H1 (cell line): Measurements from ENCODE around the gene DCTN3. TPM values are rescaled to one million over a fixed set of nuclear protein-coding genes. Genes with fewer than 3 reads are reported as not detected.

Experiments
- CTCF ChIA-PET: fragments of 300-600 bp; sonication (Branson Sonifier 250); formaldehyde crosslinking; loops from one replicate; lab custom pipeline; 2021; ENCODE audit not compliant: partially characterized antibody; lab: Charles Lee
- POLR2A ChIA-PET: fragments of 300-600 bp; sonication (Branson Sonifier 250); formaldehyde crosslinking; loops from one replicate; lab custom pipeline; 2021; ENCODE audit warnings: inconsistent platforms; ENCODE audit not compliant: partially characterized antibody; lab: Charles Lee
- DNase-seq, 2 experiments: peaks; one replicate each; pipeline versions ENCODE4 v3.0.0 to v3.0.0-alpha.2; 2010 to 2022; ENCODE audit warnings: low spot score in 2 of 2, low read depth in 1 of 2, mixed read lengths in 1 of 2
- FAIRE-seq: peaks from 2 replicates; lab custom pipeline; 2011; peaks lifted over from hg19 to GRCh38; lab: Jason Lieb, UNC
- H2AFZ ChIP-seq: 2 replicates; pipeline ENCODE4 v1.8.1; 2012; ENCODE audit warnings: low read length, inconsistent platforms
- H2AK5ac ChIP-seq: 2 replicates; pipeline ENCODE4 v1.6.1; 2013; ENCODE audit warnings: low read depth, low read length
- H2BK120ac ChIP-seq: replicated peaks from 2 replicates; pipeline ENCODE3; 2013; ENCODE audit warnings: low read depth, low read length, inconsistent platforms
- H2BK12ac ChIP-seq: 2 replicates; pipeline ENCODE4 v1.6.1; 2013; ENCODE audit warnings: low read depth, low read length
- H2BK15ac ChIP-seq: 2 replicates; pipeline ENCODE4 v1.6.1; 2013; ENCODE audit warnings: low read length
- H2BK20ac ChIP-seq: 2 replicates; pipeline ENCODE4 v1.6.1; 2013; ENCODE audit warnings: low read length
- H2BK5ac ChIP-seq: 2 replicates; pipeline ENCODE4 v1.6.1; 2013; ENCODE audit warnings: low read depth, low read length
- H3K14ac ChIP-seq: 2 replicates; pipeline ENCODE4 v1.6.1; 2013; ENCODE audit warnings: inconsistent platforms; ENCODE audit not compliant: insufficient read length
- H3K18ac ChIP-seq: 2 replicates; pipeline ENCODE4 v1.6.1; 2013; ENCODE audit warnings: low read length; ENCODE audit errors: extremely low read depth
- H3K23ac ChIP-seq: 2 replicates; pipeline ENCODE4 v1.6.1; 2013; ENCODE audit warnings: inconsistent platforms; ENCODE audit not compliant: insufficient read length
- H3K23me2 ChIP-seq: 2 replicates; pipeline ENCODE4 v1.6.1; 2013; ENCODE audit warnings: low read depth, low read length
- H3K27ac ChIP-seq: 2 replicates; pipeline ENCODE4 v1.6.1; 2011; ENCODE audit warnings: low read depth, low read length, inconsistent platforms
- H3K27me3 ChIP-seq, 4 experiments: replicated peaks in 1 of 4; 1 replicate in 1 of 4; 2 replicates in 3 of 4; pipeline versions ENCODE4 v1.6.1 to v1.8.1; 2011 to 2013; ENCODE audit warnings: low read length in 3 of 4, mild to moderate bottlenecking in 3 of 4, inconsistent platforms in 2 of 4, mixed read lengths in 2 of 4, moderate library complexity in 1 of 4; ENCODE audit not compliant: control insufficient read depth in 3 of 4, insufficient read depth in 3 of 4; ENCODE audit errors: extremely low read depth in 1 of 4
- H3K36me3 ChIP-seq, 4 experiments: 2 replicates each; pipeline versions ENCODE4 v1.6.1 to v1.8.1; 2011 to 2013; ENCODE audit warnings: mild to moderate bottlenecking in 4 of 4, low read length in 3 of 4, moderate library complexity in 2 of 4, control low read depth in 1 of 4, inconsistent platforms in 1 of 4; ENCODE audit not compliant: insufficient read depth in 4 of 4, control insufficient read depth in 2 of 4
- H3K4ac ChIP-seq: replicated peaks from 2 replicates; pipeline ENCODE3; 2013; ENCODE audit warnings: low read length, low read depth, mixed read lengths, inconsistent platforms; ENCODE audit not compliant: insufficient read length
- H3K4me1 ChIP-seq, 4 experiments: replicated peaks in 1 of 4; 1 replicate in 1 of 4; 2 replicates in 3 of 4; pipeline versions ENCODE4 v1.6.1 to v1.8.1; 2011 to 2013; ENCODE audit warnings: low read length in 3 of 4, inconsistent platforms in 2 of 4, mixed read lengths in 1 of 4; ENCODE audit not compliant: insufficient read depth in 4 of 4, control insufficient read depth in 3 of 4
- H3K4me2 ChIP-seq, 2 experiments: 2 replicates each; pipeline versions ENCODE4 v1.6.1 to v1.8.1; 2011 to 2013; ENCODE audit warnings: low read depth in 2 of 2, low read length in 2 of 2, control low read depth in 1 of 2, inconsistent platforms in 1 of 2, mild to moderate bottlenecking in 1 of 2; ENCODE audit not compliant: insufficient read depth in 1 of 2
- H3K4me3 ChIP-seq, 4 experiments: fragments of 200-600, 300-600 bp in 1 of 4; sonication (generic), shearing (Covaris generic), sonication (Bioruptor Twin) in 1 of 4; 2 replicates each; pipeline versions ENCODE4 v1.5.1 to v1.8.1; 2011 to 2016; ENCODE audit warnings: low read length in 4 of 4, low read depth in 3 of 4, control low read depth in 2 of 4, inconsistent platforms in 2 of 4, mild to moderate bottlenecking in 2 of 4, mixed read lengths in 1 of 4, moderate library complexity in 1 of 4; ENCODE audit not compliant: insufficient read depth in 2 of 4; ENCODE audit errors: extremely low read depth in 1 of 4
- H3K56ac ChIP-seq: replicated peaks from 2 replicates; pipeline ENCODE3; 2013; ENCODE audit warnings: low read depth, mild to moderate bottlenecking, mixed read lengths, low read length, inconsistent platforms; ENCODE audit not compliant: insufficient read length
- H3K79me1 ChIP-seq: 2 replicates; pipeline ENCODE4 v1.6.1; 2013; ENCODE audit warnings: low read depth, low read length, control low read depth
- H3K79me2 ChIP-seq, 2 experiments: 2 replicates each; pipeline versions ENCODE4 v1.6.1 to v1.8.1; 2012 to 2013; ENCODE audit warnings: low read length in 2 of 2, mild to moderate bottlenecking in 2 of 2, inconsistent platforms in 1 of 2; ENCODE audit not compliant: insufficient read depth in 2 of 2, control insufficient read depth in 1 of 2
- H3K9ac ChIP-seq, 4 experiments: replicated peaks in 1 of 4; 1 replicate in 1 of 4; 2 replicates in 3 of 4; pipeline versions ENCODE4 v1.6.1 to v1.8.1; 2011 to 2013; ENCODE audit warnings: low read depth in 3 of 4, low read length in 3 of 4, control low read depth in 2 of 4, mild to moderate bottlenecking in 2 of 4, moderate library complexity in 2 of 4, inconsistent platforms in 1 of 4; ENCODE audit errors: extremely low read depth in 1 of 4
- H3K9me3 ChIP-seq, 2 experiments: 2 replicates each; pipeline versions ENCODE4 v1.6.1 to v1.8.1; 2012 to 2013; ENCODE audit warnings: mild to moderate bottlenecking in 2 of 2, moderate library complexity in 2 of 2, control low read depth in 1 of 2, inconsistent platforms in 1 of 2, low read depth in 1 of 2, low read length in 1 of 2, mixed read lengths in 1 of 2; ENCODE audit not compliant: insufficient read depth in 2 of 2
- H4K20me1 ChIP-seq, 2 experiments: replicated peaks in 1 of 2; 2 replicates each; pipeline versions ENCODE3 to v1.8.1; 2011 to 2013; ENCODE audit warnings: inconsistent platforms in 2 of 2, low read length in 2 of 2, mild to moderate bottlenecking in 1 of 2; ENCODE audit not compliant: insufficient read depth in 2 of 2, control insufficient read depth in 1 of 2
- H4K5ac ChIP-seq: 2 replicates; pipeline ENCODE4 v1.6.1; 2013; ENCODE audit warnings: low read length, low read depth, mixed read lengths, inconsistent platforms; ENCODE audit not compliant: insufficient read length
- H4K8ac ChIP-seq: 2 replicates; pipeline ENCODE4 v1.8.0; 2013; ENCODE audit warnings: mild to moderate bottlenecking, moderate library complexity, low read length, inconsistent platforms; ENCODE audit not compliant: insufficient read depth; ENCODE audit errors: extremely low read depth
- H4K91ac ChIP-seq: replicated peaks from 2 replicates; pipeline ENCODE3; 2013; ENCODE audit warnings: low read length, mixed read lengths, inconsistent platforms; ENCODE audit not compliant: insufficient read length
- CTBP2 ChIP-seq: IDR thresholded peaks from 2 replicates; pipeline ENCODE4 v1.7.0; 2011; ENCODE audit warnings: borderline replicate concordance, mild to moderate bottlenecking, moderate library complexity, mixed read lengths, low read length; ENCODE audit not compliant: insufficient read depth, insufficient read length
- JUN ChIP-seq: IDR thresholded peaks from 2 replicates; pipeline ENCODE4 v1.6.1; 2011; ENCODE audit warnings: low read depth, mild to moderate bottlenecking, improper control_type of control experiment, low read length
- PHF8 ChIP-seq: fragments of 200-600 bp; sonication (generic); conservative IDR thresholded peaks from 2 replicates; pipeline ENCODE4 v1.7.1; 2012; ENCODE audit warnings: low read depth, mild to moderate bottlenecking, inconsistent platforms, low read length, moderate library complexity
- RAD21 ChIP-seq, 2 experiments: IDR thresholded peaks in 1 of 2; conservative IDR thresholded peaks in 1 of 2; 2 replicates each; pipeline ENCODE4 v1.6.1; 2011; ENCODE audit warnings: low read depth in 2 of 2, low read length in 2 of 2, improper control_type of control experiment in 1 of 2, inconsistent platforms in 1 of 2, mild to moderate bottlenecking in 1 of 2, moderate library complexity in 1 of 2
- RBBP5 ChIP-seq: IDR thresholded peaks from 2 replicates; pipeline ENCODE4 v1.7.1; 2012; ENCODE audit warnings: low read depth, mild to moderate bottlenecking, inconsistent platforms, low read length, moderate library complexity, borderline replicate concordance
- SIN3A ChIP-seq, 2 experiments: IDR thresholded peaks in 1 of 2; conservative IDR thresholded peaks in 1 of 2; 2 replicates each; pipeline ENCODE4 v1.6.1; 2011 to 2012; ENCODE audit warnings: low read length in 2 of 2, improper control_type of control experiment in 1 of 2, low read depth in 1 of 2, mild to moderate bottlenecking in 1 of 2
- SIX5 ChIP-seq: IDR thresholded peaks from 2 replicates; pipeline ENCODE4 v1.6.1; 2011; ENCODE audit warnings: mild to moderate bottlenecking, low read depth, low read length
- YY1 ChIP-seq: IDR thresholded peaks from 2 replicates; pipeline ENCODE4 v1.6.1; 2011; ENCODE audit warnings: low read depth, mild to moderate bottlenecking, low read length
- WGBS, 2 experiments: shearing (Covaris generic) in 1 of 2; methylation state at CpG; one replicate each; pipeline versions ENCODE4 v1.1.6 to v1.1.7; 2013 to 2015; ENCODE audit warnings: low lambda C conversion rate in 2 of 2, mixed read lengths in 2 of 2, inconsistent platforms in 1 of 2, low coverage in 1 of 2, missing lambda C conversion rate in 1 of 2; ENCODE audit not compliant: insufficient replicate concordance in 2 of 2, insufficient coverage in 1 of 2, insufficient read length in 1 of 2; ENCODE audit errors: extremely low coverage in 1 of 2, missing lambda C conversion rate in 1 of 2; 5-methylcytosine and 5-hydroxymethylcytosine counted together
- polyA plus RNA-seq, 7 experiments: library from polyadenylated mRNA; depleted of rRNA in 3 of 7; stranded (reverse) in 5 of 7; unstranded in 2 of 7; fragments of >200 nt in 5 of 7; fragments of 200-250 nt in 2 of 7; gene quantifications; 1 replicate in 5 of 7; 2 replicates in 1 of 7; 4 replicates in 1 of 7; pipeline versions ENCODE4 v1.2.1 to v1.2.3, GENCODE V29; 2011 to 2013; ENCODE audit warnings: missing spikeins in 2 of 7, mixed read lengths in 2 of 7
- total RNA-seq: library from RNA; stranded (reverse); fragmentation: NEBNext Ultra II Directional; extraction: Animal tissue kit (Norgen Biotek cat#: 25700); gene quantifications from 2 replicates; pipeline ENCODE4 v1.2.1, GENCODE V29; 2021
- TF ChIP-seq, protein P1 (sequence below): IDR thresholded peaks from 2 replicates; pipeline ENCODE4 v1.6.1; 2012; ENCODE audit warnings: low read length, inconsistent platforms

Gene DCTN3
- total and polyA plus RNA-seq, 2 of the 8 experiments (the other 6 are each of a cell fraction or from before 2014, with no cell fraction given): 25.6 to 39.2 TPM

DNA sequence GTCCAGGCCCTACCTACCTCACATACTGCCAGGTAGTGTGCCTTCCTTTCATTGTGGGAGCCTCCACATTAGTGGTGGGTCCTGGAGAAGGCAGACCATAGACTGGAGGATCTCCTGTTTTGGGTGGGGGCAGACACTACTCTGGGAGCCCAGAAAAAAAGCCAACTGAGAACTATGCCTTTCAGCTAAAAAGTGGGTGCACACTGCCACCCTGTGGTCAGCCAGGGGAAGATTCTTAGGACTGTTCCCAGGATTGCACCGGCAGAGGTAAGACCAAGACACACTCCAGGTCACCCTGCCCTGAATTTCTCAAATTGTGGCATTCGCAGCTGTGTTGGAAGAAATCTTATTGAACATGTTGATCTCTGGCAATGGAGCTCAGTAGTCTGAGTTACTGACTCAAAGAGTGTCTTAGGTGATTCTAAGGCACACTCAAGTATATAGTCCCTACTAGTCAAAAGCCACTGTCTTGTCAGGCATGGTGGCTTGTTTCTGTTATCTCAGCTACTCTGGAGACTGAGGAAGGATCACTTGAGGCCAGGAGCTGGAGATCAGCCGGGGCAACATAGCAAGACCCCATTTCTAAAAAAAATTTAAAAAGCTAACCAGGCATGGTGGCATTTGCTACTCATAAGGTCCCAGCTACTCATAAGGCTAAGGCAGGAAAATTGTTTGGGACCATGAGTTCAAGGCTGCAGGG is 13.7 kb upstream of the DCTN3 start:
- Histone ChIP-seq H2BK5ac (no peak overlapping the region), H3K23me2 (peaks cover 12% of the 10 kb centered on the region), H2AFZ (no peak overlapping the region), H2BK12ac (peak overlapping the region; percentile 61), H3K4me2 (0 out of 4 replicates have a peak overlapping the region, but pooled peaks of 1 of the 2 experiments have one; percentile 11), H4K5ac (no peak overlapping the region), H3K36me3 (peaks cover 0 to 6% (median 2%) of the 10 kb centered on the region in 4 experiments; a peak in 3 of 8 replicates), H3K9ac (no peak overlapping the region), H4K8ac (no peak overlapping the region), H3K27me3 (peaks cover 13 to 30% (median 26%) of the 10 kb centered on the region in 4 experiments), H3K4me3 (no peak overlapping the region), H3K14ac (no peak overlapping the region), H4K91ac (no peak overlapping the region), H2BK20ac (no peak overlapping the region), H4K20me1 (peaks cover 0 to 14% of the 10 kb centered on the region in 2 experiments), H3K79me2 (peaks cover 0 to 11% of the 10 kb centered on the region in 2 experiments; a peak in 2 of 4 replicates), H3K79me1 (peaks cover 10% of the 10 kb centered on the region), H3K4me1 (peaks cover 6 to 15% (median 10%) of the 10 kb centered on the region in 4 experiments), H2AK5ac (no peak overlapping the region), H3K18ac (no peak overlapping the region), H2BK120ac (no peak overlapping the region), H3K56ac (no peak overlapping the region), H3K23ac (no peak overlapping the region), H3K4ac (no peak overlapping the region), H3K9me3 (no peaks in the 10 kb centered on the region), H3K27ac (no peak overlapping the region), H2BK15ac (no peak overlapping the region)
- ChIA-PET CTCF (interaction anchor here (0.6 to 18.5 kb wide), 38 partner anchors 9 to 377 kb away, joined by 3 to 401 read pairs (median 4); partner anchors contain the start of genes CCL27, DCTN3, GALT and IL11RA), POLR2A (interaction anchor here (0.6 to 11.3 kb wide), 8 partner anchors 9 to 296 kb away, joined by 3 to 127 read pairs (median 4); partner anchors contain the start of genes GALT, IL11RA and RPP25L)
- FAIRE-seq: peak; percentile 90
- peak in 1 of 2 experiments; percentile 84 for DNase-seq
- WGBS, 2 experiments: 40% methylated on average over 3 of the region's 3 CpGs; no CpG with 5 or more reads in 1 of the 2 experiments
- no peak for TF ChIP-seq JUN
- TF ChIP-seq, protein P1, sequence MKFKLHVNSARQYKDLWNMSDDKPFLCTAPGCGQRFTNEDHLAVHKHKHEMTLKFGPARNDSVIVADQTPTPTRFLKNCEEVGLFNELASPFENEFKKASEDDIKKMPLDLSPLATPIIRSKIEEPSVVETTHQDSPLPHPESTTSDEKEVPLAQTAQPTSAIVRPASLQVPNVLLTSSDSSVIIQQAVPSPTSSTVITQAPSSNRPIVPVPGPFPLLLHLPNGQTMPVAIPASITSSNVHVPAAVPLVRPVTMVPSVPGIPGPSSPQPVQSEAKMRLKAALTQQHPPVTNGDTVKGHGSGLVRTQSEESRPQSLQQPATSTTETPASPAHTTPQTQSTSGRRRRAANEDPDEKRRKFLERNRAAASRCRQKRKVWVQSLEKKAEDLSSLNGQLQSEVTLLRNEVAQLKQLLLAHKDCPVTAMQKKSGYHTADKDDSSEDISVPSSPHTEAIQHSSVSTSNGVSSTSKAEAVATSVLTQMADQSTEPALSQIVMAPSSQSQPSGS: no peak
- no peak for TF ChIP-seq SIN3A (conservative IDR thresholded peaks at IDR 0.05 in 1 of 2, IDR thresholded peaks at IDR 0.05 in 1 of 2; ENCODE audit: low read depth in 1 of 2, low read length in 2 of 2)
- no peak for TF ChIP-seq SIX5
- TF ChIP-seq RBBP5: no peak
- no peak for TF ChIP-seq PHF8
- TF ChIP-seq YY1: no peak
- no peak for TF ChIP-seq CTBP2
- TF ChIP-seq RAD21 (IDR thresholded peaks at IDR 0.05 in 1 of 2, conservative IDR thresholded peaks at IDR 0.05 in 1 of 2; ENCODE audit: low read depth in 2 of 2, low read length in 2 of 2): peak; percentile 85 to 90
